CD4-positive, alpha-beta T cell treated with Interleukin-10 for 1 hour (primary cell): ENCODE data around the gene ARHGEF17.

ENCODE experiments used
- DNase-seq: peaks from one replicate; pipeline ENCODE4 v3.0.0-alpha.2; 2020

The ARHGEF17 gene

DNA sequence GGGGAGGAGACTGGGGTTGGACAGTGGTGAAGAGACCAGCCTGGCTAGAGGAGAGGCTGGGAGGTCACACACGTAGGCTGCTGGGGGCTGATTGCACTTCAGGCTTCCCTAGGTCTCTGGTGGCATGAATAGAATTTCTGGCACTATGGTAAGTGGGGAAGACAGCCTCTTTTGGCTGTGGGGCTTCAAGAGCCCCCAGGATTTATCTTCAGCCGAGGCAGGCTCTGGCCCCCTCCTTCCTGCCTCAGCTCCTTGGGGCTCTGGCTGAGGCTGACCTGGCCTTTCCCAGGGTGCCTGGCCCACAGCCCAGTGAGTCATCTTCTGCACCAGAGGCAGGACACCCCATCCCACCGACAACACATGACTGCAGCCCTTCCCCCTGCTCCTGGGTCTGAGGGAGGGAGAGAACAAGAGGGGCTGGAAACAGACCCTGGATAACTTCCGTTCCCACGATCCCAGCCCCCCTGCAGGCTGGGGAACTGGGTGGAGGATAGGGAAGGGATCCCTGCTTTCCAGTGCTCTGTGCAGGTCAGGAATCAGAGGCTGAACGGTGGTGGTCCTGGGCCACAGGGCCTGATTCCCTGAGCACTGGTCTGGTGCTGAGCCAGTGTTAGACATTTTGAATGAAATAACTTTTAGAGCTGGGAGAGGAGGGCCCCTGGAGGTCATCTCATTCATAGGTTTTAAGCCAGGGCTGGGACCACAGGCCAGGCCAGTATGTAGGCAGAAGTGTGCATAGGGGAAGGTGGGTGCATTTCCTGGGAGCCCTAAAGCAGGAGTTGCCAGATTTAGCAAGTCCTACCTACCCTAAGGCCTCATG, 26.5 kb downstream of the ARHGEF17 start:
- DNase-seq = no peak

DNA sequence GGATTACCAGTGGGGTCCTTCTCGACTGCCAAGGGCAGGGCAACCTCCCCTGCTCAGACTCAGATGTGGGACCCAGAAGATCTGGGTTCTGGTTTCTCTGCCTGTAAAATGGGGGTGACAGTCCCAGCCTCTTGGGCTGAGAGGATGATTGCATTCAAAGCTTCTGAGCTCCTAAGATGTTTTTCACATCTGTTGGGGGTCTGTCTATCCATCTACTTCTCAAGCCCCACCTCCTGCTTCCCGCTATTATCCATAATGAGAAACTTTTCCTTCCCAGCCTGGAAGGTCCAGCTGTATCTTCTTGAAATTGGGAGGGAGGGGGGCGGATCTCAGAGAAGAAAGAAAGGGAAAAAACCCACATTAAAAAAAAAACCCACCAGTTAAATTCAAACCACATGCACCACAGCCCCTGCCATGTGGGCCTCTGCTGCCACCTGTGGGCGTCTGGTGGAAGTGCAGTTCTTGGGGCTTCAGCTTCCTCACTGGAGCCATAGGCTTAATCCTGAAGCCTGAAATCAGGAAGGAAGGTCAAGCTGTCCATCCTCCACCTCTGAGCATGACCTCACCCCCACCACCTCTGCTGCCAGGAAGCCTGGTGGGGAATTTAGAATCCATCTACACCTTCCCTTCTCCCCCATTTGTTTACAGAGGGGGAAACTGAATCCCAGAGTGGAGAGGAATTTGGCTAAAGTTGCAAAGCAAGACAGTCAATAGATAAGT, 27.3 kb downstream of the ARHGEF17 start:
- DNase-seq = peak; percentile 78

DNA sequence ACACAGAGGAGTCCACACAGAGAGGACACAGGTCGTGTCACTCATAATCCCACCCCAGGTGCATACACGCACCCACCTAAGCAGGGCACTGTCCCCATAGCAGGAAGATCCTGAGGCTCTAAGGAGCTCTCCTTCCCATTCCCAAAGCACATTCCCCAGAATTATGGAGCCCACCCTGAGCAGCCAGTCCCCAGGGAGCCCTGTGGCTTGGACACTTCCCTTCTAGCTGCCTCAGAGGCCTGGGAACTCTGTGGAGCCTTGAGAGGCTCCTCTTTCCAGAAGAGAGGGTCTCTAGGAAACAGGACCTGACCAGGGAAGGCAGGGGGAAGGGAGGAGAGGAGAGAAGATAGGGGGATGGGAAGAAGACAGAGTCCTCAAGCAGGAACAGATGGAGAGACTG, 29.8 kb downstream of the ARHGEF17 start:
- no peak for DNase-seq

DNA sequence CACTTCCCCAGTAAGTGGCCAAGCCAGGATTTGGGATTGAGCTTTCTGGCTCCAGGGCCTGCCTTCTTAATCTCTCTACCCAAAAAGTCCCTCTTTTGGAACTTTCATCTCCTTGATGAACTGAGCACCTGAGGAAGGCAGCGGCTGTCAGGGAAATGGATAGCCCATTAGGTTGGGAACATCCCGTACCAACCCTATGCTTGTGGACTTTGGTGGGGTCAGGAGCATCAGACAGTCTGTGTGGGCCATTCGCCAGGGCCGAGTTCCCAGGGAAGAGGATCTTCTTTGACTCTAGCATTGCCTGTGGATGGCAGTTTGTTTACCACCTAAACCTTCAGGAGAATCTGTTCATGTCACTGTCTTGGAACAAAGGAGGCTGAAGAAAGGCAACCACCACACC, 30.2 kb downstream of the ARHGEF17 start:
- no peak for DNase-seq

DNA sequence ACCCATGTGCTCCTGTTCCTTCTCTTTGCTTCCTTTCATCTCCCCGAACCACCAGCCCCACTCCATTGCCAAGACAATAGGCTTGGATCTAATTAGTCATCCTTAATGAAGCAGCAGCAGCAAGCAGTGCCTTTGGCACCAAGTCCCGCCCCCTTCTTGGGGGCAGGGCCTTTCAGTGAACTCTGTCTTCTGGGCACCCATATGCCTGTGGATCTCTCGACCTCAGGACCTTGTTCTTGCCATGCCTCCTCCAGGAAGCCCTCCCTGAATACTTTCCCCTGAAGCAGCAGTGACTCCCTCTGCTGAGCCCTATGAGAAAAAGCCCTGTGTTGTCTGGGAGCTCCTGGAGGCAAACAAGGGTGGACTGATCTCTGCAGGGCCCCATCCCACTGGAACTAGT, 32.1 kb downstream of the ARHGEF17 start:
- DNase-seq = no peak

DNA sequence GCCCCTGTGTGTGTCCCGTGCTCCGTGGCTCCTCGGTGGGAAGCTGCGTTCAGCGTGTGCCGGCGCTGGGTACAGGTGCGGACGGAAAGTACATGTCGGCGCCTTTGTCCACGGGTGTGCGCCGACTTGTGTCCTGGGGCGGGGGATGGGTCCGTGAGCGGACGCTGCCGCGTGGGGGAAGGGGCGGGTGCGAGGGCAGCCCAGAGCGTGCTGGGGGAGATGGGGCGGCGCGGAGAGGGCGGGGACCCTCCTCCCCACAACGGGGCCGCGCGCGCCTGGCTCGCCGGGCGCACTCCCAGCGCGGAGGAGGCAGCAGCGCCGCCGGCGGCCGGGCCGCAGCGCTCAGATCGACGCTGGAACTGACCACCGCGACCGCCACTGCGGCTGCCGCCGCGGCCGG, 34.6 kb downstream of the ARHGEF17 start:
- no peak for DNase-seq

DNA sequence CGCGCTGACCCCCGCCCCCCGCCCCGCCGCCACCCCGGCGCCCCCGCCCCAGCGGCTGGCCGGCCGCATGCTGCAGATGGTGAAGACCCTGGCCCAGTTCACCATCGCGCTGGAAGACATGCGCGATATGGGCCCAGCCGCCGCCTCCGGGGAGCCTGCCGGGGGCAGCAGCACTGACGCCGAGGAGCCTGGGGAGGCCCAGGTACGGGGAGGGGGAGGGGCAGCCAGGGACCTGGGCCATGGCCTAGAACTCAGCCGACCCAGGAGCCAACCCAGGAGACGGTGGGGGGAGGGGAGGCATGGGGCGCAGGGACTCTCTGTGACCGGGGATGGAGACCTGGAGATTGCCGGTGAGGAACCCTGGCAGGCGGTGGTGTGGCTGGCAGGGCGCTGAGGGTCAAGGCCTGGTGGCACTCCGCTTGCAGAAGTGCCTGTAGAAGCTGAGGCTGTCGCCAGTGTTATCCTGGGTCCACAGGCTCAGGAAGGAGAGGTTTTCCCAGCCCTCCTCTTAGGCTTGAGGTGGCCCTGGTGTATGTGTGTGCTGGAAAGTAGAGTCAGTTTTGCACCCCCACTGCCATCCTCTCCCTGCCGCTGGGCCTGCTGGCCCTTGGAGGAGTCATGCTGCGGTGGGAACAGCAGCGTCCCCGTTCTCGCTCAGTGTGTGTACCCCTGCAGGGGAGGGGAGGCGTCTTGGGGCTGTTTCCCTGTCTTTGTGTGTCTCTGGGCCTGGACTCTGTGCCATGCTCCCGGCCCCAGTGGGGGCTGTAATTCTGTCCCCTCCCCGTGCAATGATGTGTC, 35.2 kb downstream of the ARHGEF17 start:
- DNase-seq = no peak

DNA sequence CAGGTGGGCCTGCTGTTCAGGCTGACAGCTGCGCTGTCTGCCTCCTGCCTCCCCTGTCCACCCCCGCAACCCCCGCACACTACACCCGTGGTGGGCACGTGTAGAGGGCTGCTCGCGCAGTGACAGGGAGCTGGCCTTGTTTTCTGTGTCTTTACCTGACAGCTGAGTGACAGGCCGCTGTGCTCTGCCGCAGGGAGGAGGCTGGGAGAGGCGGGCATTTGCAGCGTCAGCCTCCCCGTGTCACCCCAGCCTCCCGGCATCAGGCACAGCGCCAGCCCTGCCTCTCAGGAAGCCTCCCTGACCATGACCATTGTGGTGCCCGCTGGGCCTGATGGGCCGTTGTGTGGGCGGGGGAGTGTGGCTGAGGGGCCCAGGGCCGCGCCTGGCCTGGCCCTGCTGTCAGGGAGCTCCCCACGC, 36.1 kb downstream of the ARHGEF17 start:
- DNase-seq = no peak

DNA sequence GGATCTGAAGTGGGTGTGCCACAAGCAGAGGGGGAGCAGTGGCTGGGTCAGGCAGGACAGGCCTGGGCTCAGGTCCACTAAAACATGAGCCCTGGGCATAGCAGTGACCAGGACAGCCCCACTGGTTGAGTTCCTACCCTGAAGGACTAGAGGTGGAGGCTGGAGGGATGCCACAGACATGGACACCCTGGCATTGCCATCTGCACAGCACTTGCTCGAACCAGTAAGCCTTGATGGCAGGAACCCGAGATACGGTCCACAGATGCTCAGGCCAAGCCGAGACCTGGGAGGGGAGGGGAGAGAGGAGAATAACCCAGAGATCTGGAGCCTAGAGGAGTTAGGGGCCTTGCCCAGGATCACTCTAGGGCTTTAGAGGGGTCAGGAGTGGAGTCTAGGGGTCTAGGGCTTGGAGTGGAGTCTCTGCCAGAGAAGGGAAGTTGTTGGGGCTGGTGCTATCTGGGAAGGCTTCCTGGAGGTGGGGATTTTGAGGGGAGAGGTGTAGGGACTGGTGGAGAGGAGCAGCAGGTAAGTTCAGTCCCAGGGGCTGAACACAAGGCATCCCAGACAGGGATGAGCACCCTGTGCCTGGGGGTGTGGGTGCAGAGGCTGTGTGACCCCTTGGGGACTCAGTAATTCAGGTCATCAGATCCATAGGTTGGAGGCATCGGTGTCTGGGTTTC, 37.5 kb downstream of the ARHGEF17 start:
- no peak for DNase-seq

DNA sequence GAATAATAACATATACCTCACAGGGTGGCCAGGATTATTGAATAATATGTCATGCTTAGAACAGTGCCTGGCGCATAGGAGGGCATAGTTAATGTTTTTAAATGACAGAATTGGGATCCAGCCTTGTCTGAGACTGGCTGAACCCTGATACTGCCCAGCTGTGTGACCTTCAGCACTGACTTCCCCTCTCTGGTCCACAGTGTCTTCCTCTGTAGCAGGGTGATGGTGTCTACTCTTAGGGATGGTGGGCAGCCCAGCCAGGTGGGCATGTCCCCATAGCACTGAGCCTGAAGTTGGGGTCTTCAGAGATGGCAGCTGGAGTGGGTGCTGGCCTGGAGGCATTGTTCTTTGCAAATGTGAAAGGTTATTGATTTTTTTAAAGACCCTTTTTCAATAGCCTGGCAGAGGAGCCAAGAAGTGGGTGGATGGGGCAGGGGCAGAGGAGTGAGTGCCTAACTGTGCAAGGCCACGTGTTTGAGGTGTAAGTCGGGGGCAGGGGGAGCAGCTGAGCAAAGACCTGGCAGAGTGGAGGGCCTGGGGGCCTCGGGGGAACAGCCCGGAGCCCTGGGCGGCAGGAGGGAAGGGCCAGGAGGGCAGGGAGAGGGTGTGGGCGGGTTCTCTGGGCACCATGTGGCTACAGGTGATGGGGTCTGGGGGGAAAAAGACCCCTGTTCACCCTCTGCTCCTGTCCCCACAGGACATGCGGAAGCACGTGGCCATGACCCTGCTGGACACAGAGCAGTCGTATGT, 38.3 kb downstream of the ARHGEF17 start:
- no peak for DNase-seq

DNA sequence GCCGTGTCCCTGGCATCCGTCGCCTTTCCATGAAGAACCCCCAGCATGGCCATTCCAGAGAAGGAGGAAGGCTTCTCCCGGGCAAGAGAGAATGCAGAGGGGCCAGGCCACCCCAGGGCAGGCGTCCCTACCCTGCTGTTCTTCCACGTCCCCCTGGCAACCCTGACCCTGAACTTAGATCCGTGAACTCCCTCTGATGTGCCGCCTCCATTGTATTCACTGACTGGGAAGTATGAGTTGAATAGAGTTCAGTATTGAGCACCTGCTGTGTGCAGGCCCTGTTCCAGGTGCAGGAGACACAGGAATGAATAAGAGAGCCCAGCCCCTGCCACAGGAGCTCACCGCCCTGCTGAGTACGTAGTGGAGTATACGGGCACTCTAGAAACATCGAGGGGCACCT, 39.0 kb downstream of the ARHGEF17 start:
- DNase-seq = no peak

DNA sequence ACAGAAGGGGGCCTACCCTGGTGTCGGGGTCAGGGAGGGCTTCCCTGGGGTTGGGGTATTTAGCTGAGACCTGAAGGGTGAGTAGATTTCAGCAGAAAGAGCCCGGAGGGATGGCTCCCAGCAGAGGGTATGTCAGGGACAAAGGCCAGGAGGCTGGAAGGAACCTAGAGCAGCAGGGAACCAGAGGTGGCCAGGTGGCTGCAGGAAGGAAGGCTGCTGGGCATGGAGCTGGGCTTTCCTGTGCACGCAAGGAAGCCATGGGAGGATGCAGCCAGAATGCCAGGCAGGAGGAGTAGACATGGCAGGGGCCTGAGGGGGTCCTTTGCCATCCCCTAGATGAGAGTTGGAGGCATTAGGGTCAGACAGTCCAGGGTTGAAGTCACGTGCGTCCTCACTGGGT, 40.8 kb downstream of the ARHGEF17 start:
- no peak for DNase-seq

DNA sequence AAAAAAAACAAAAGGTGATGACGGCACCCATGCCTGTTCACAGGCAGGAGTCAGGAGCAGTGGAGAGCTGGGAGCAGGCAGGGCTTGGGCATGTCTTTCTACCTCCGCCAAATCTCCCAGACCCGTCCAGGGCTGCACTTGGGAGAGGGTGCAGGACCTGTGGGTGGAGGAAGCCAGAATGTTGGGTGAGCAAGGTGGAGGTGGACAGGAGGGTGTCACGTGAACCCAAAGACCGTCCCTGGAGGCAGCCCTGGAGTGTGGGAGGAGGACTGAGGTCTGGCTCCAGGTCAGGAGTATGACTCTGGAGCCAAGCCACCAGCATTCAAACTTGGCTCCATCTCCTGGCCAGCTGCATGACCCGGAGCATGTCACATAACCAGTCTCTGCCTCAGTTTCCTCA, 41.6 kb downstream of the ARHGEF17 start:
- no peak for DNase-seq

DNA sequence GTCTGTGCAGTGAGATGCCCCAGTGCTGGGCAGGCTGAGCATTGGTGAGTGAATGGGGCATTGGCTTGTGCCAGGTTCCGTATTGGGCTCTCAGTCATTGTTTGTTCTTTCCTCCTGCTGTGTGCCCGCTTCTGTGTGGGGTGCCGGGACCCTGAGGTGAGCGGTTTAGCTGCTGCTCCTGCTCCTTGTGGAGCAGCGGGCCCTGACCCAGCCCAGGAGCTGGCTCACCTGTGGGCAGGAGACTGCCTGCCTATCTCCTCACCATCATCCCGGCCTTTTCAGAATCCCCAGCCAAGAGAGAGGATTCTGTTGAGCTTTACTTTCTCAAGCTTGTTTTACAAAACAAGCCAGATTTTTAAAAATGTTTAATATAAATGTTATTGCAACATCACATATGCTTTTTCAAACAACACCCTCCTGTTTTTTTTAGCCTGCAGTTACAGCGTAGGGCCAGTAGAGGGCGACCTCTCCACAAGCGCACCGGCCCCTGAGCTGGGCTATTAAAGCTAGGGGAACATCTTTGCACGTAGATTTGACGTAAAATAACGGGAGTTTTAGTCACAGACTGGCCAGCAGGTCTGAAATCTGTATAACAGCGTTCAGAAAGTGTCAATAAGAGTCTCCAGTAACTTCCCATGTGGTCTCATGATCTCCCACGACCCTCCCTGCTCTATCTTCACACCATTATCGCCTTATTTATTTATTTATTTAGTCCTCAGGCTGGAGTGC, 43.0 kb downstream of the ARHGEF17 start:
- peak; percentile 74 for DNase-seq

DNA sequence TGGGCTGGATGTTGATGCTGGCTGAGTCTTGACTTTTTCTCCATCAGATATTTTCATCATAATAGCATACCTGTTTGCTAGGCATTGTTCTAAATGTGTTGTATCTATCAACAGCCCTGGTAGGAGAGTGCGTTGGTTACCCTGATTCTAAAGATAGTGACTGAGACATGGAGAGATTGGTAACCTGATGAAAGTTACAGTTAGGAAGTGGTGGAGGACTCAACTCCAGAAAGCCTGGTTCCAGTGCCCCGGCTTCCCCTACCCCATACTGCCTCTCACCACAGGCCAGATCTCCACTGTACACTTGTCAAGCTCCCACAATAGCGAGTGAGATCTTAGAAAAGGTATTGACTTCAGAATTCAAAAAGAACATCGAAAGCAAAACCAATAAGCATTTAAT, 45.3 kb downstream of the ARHGEF17 start:
- DNase-seq = no peak

DNA sequence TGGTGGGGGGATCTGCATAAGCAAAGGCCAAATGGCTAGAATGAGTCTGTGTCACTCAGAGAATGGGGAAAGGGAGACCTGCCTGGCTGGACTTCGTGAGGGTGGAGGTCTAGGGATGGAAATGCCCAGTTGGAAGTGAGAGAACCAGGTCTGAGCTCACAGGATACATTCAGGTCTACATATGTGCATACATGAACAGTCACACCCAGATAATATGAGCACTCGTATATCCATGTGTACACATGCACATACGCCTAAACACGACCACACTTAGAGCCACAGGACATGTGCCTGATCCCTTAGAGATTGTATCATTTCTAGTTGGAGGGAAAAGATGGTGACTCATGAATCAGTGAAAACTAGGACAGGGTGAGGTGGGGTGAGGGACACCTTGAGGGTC, 47.0 kb downstream of the ARHGEF17 start:
- DNase-seq = no peak

DNA sequence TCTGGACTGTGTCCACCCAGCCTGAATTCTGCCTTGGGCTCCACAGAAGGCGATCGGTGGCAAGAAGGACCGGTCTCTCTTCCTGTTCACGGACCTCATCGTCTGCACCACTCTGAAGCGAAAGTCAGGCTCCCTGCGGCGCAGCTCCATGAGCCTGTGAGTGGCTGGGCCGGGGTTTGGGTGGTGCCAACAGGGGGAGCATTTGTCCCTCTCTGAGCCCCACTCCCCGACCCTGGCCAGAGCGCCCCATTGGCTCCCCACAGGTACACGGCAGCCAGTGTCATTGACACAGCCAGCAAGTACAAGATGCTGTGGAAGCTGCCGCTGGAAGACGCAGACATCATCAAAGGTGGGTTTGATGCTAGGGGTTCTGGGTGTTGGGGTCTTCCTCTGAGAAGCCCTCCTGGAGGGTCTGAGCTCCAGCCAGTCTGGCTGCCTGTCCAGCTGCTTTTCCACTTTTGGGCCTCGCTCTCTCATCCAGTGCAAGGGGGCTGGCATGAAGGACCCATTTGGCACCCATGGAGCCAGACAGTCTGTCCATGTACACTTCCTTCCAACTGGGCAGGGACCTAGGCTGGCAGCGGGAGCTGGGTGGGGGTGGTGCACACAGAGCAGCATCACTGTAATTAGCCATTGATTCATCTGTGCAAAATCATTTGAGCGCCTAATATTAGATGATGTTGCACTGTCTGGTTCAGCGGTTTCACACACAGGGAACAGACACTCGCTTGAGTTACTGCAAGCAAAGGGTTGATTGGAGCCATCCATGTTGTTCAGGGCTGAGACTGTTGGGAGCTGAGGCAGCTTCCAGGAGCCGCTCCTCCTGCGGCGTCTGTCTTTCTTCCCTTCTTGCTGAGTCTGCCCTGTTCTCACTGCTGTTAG, 49.1 kb downstream of the ARHGEF17 start:
- DNase-seq = no peak

DNA sequence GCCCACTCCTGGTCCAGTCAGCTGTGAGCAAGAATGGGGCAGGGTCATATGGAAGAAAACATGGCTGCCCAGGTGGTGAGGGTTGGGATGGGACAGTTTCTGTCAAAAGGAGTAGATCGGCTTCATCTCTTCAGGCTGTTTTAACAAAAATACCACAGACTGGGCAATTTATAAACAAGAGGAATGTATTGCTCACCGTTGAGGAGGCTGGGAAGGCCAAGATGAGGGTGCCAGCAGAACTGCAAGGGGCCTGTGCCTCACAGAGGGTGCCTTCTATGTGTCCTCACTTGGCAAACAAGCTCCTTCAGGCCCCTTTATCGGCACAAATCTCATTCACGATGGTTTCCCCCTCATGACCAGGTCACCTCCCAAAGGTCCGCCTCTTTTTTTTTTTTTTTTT, 50.0 kb downstream of the ARHGEF17 start:
- DNase-seq = no peak

DNA sequence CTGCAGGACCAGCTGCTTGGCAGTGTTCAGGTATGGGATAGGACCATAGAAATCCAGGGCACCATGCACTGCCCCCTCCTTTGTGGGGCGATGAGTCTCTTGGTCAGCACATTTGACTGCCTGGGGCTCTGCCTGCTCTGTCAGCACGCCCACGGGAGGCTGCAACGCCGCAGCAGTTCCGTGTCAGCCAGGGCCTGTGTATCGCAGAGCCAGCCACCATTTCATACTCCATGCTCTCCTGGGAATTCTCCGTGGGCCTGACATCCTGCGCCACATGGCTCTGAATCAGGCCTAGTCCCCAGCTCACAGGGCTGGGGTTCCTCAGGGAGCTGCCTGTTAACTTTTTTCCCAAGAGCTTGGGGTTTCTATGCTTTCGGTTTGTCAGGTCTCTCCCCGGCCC, 51.3 kb downstream of the ARHGEF17 start:
- no peak for DNase-seq

DNA sequence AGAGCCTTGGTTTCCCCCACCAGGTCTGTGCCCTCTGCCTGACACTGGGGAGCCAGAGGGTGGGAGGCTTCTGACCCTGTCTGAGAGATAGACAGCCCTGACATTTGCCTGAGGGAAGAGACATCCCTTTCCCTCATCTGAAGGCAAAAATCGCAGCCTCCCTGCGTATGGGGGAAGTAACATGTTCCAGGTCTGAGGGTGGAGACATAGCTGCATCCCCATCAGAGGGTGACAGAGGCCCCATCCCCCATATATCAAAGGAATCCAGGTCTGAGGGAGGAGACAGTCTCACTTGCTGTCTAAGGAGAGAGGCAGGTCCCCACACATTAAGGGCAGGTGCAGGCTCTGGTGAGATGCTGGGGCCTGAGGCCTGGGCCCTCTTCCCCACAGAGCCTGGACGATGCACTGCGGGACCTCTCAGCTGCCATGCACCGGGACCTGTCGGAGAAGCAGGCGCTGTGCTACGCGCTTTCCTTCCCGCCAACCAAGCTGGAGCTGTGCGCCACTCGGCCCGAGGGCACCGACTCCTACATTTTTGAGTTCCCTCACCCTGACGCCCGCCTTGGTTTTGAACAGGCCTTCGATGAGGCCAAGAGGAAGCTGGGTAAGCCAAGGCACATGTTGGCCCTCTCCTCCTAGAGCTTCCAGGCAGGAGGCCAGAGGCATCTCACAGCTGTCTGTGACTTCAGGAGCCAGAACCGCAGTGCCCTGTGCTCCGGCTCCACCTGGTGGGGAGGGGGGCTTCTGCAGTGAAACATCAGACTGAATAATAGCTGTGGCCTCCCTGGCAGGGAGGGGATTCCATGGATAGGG, 52.1 kb downstream of the ARHGEF17 start:
- DNase-seq = no peak
